A549 (cell line): Measurements from ENCODE around the gene DGCR2.

Experiments used
- CTCF ChIP-seq: fragments of >200 bp; sonication (Bioruptor Twin); formaldehyde crosslinking; IDR thresholded peaks from 3 replicates; pipeline ENCODE4 v1.5.1; 2016
- HMGXB4 ChIP-seq: fragments of 250-450 bp; sonication (Bioruptor Pico); IDR thresholded peaks from 2 replicates; pipeline ENCODE4 v1.5.0; 2021; ENCODE audit warnings: mild to moderate bottlenecking, moderate library complexity, borderline replicate concordance
- MAZ ChIP-seq: fragments of 150-350 bp; IDR thresholded peaks from 2 replicates; pipeline ENCODE4 v1.6.1; 2014; ENCODE audit warnings: antibody characterized with exemption, low read depth, low read length, borderline replicate concordance
- PHF8 ChIP-seq: fragments of 200-600 bp; sonication (generic); IDR thresholded peaks from 2 replicates; pipeline ENCODE4 v1.6.1; 2016; ENCODE audit warnings: low read depth, mild to moderate bottlenecking, antibody characterized with exemption, moderate library complexity, borderline replicate concordance
- POLR2A ChIP-seq: IDR thresholded peaks from 2 replicates; pipeline ENCODE4 v1.6.1; 2012; ENCODE audit warnings: mild to moderate bottlenecking, low read length
- RAD21 ChIP-seq, 2 experiments: fragments of >200 bp in 1 of 2; sonication (Bioruptor Twin) in 1 of 2; formaldehyde crosslinking in 1 of 2; IDR thresholded peaks in 1 of 2; conservative IDR thresholded peaks in 1 of 2; 2 replicates in 1 of 2; 3 replicates in 1 of 2; pipeline ENCODE4 v1.6.1; 2012 to 2018; ENCODE audit warnings: inconsistent platforms in 1 of 2
- REST ChIP-seq: fragments of 200-600 bp; sonication (generic); IDR thresholded peaks from 2 replicates; pipeline ENCODE4 v1.6.1; 2016; ENCODE audit warnings: antibody characterized with exemption, mild to moderate bottlenecking, moderate library complexity
- RNF2 ChIP-seq: fragments of 200-600 bp; sonication (generic); IDR thresholded peaks from 2 replicates; pipeline ENCODE4 v1.6.1; 2016; ENCODE audit warnings: low read depth, mild to moderate bottlenecking, antibody characterized with exemption, moderate library complexity, borderline replicate concordance
- USF2 ChIP-seq: fragments of 450-650 bp; IDR thresholded peaks from 2 replicates; pipeline ENCODE4 v1.6.1; 2014; ENCODE audit warnings: antibody characterized with exemption

GRCh38 chr22:18994701-18995326, 127.4 kb downstream of the DGCR2 start:
- no peak for TF ChIP-seq USF2
- TF ChIP-seq RAD21 (conservative IDR thresholded peaks at IDR 0.05 in 1 of 2, IDR thresholded peaks at IDR 0.05 in 1 of 2): no peak
- TF ChIP-seq HMGXB4 (CRISPR knock-in tag): no peak
- TF ChIP-seq PHF8: no peak
- no peak for TF ChIP-seq REST
- TF ChIP-seq CTCF: no peak
- no peak for TF ChIP-seq RNF2
- no peak for TF ChIP-seq MAZ
- no peak for TF ChIP-seq POLR2A
